Mucosa of descending colon (tissue), 3 donors: ENCODE measurements around the gene SPCS1. TPM values are rescaled to one million over a fixed set of nuclear protein-coding genes. Genes with fewer than 3 reads are reported as not detected.

Experiments used
- ATAC-seq: fragments of 200-7000 bp; cut with Tn5 transposase; one replicate; pipeline ENCODE4 v1.9.1; 2020; ENCODE audit warnings: mild to moderate bottlenecking, moderate library complexity
- DNase-seq, 3 donors: peaks; one replicate each; pipeline ENCODE4 v3.0.0-alpha.2; 2020
- H3K36me3 ChIP-seq: fragments of 200-600 bp; one replicate; pipeline ENCODE4 v1.8.0; 2021; ENCODE audit warnings: low read depth, mild to moderate bottlenecking
- H3K4me1 ChIP-seq: fragments of 200-600 bp; one replicate; pipeline ENCODE4 v1.8.0; 2021; ENCODE audit warnings: low read depth, mild to moderate bottlenecking
- H3K4me3 ChIP-seq: fragments of 200-600 bp; one replicate; pipeline ENCODE4 v1.8.0; 2021; ENCODE audit warnings: mild to moderate bottlenecking
- H3K9me3 ChIP-seq: fragments of 200-600 bp; one replicate; pipeline ENCODE4 v1.8.0; 2021; ENCODE audit warnings: mild to moderate bottlenecking
- CTCF ChIP-seq: fragments of 200-600 bp; IDR thresholded peaks from one replicate; pipeline ENCODE4 v1.8.0; 2022; ENCODE audit warnings: antibody characterized with exemption, mild to moderate bottlenecking
- intact Hi-C, 2 donors: fragments of 100-400 bp; cut with DNase I in 1 of 2; cut with micrococcal nuclease in 1 of 2; formaldehyde crosslinking; loops; one replicate each; pipeline versions ENCODE4 v1.11.0 to v1.11.1; 2022; cut with DNase I, micrococcal nuclease
- total RNA-seq, 3 donors: library from RNA; stranded (reverse); fragmentation: NEBNext Ultra II Directional in 2 of 3; extraction: Animal tissue kit (Norgen Biotek cat#: 25700) in 2 of 3; gene quantifications; one replicate each; pipeline versions ENCODE4 v1.2.1 to v1.2.4, GENCODE V29; 2021 to 2023
- donor health status: DM: no; HTN: no; CAD: no; lungs with moderate emphysema.
- donor health status: DM: no; HTN: no; CAD: no.
- donor health status: DM: no; HTN: yes; CAD: no.

SPCS1 gene
- total RNA-seq, 3 donors from 2014 or later = 61.0 to 105 (median 80.4) TPM

- H3K36me3 ChIP-seq = peaks cover 6% of the 10 kb centered on the region
- no peaks in the 10 kb centered on the region for H3K4me1 ChIP-seq
- no peaks in the 10 kb centered on the region for H3K9me3 ChIP-seq
- no peak for DNase-seq
- H3K4me3 ChIP-seq = no peak overlapping the region
- intact Hi-C loops = no loop called here
- ATAC-seq = no peak
- TF ChIP-seq CTCF = no peak
Observed at GRCh38 chr3:52678265-52679198, 27.4 kb upstream of the SPCS1 start.

GRCh38 chr3:52679199-52679538, 26.7 kb upstream of the SPCS1 start:
- Histone ChIP-seq H3K4me1 (peaks cover 6% of the 10 kb centered on the region), H3K4me3 (no peak overlapping the region), H3K9me3 (no peaks in the 10 kb centered on the region), H3K36me3 (peaks cover 6% of the 10 kb centered on the region)
- TF ChIP-seq CTCF = no peak
- DNase-seq = no peak
- no peak for ATAC-seq
- intact Hi-C loops = no loop called here

- peaks cover 12% of the 10 kb centered on the region for H3K4me1 ChIP-seq
- H3K36me3 ChIP-seq = peaks cover 6% of the 10 kb centered on the region
- intact Hi-C loops = no loop called here
- no peak for DNase-seq
- TF ChIP-seq CTCF = no peak
- no peak overlapping the region for H3K4me3 ChIP-seq
- H3K9me3 ChIP-seq = no peaks in the 10 kb centered on the region
- ATAC-seq = peak; percentile 29
Observed at GRCh38 chr3:52679811-52680210, 26.1 kb upstream of the SPCS1 start.

- intact Hi-C loops = no loop called here
- Histone ChIP-seq H3K9me3 (no peaks in the 10 kb centered on the region), H3K4me3 (no peak overlapping the region), H3K4me1 (peaks cover 18% of the 10 kb centered on the region), H3K36me3 (peaks cover 6% of the 10 kb centered on the region)
- DNase-seq (no peak), ATAC-seq (no peak)
- TF ChIP-seq CTCF = no peak
Observed at GRCh38 chr3:52681596-52681995, 24.3 kb upstream of the SPCS1 start.

- peaks cover 22% of the 10 kb centered on the region for H3K4me1 ChIP-seq
- no peak for ATAC-seq
Observed at GRCh38 chr3:52682016-52682415, 23.9 kb upstream of the SPCS1 start.

More at GRCh38 chr3:52682016-52682415, 23.9 kb upstream of the SPCS1 start:
- H3K36me3 ChIP-seq = peaks cover 6% of the 10 kb centered on the region
- H3K4me3 ChIP-seq = no peak overlapping the region
- intact Hi-C loops = no loop called here
- TF ChIP-seq CTCF = no peak
- H3K9me3 ChIP-seq = no peaks in the 10 kb centered on the region
- DNase-seq = no peak
